Mesodermal cell (in vitro differentiated cells): ENCODE results near the gene NIM1K.
"Not testable (repeated sequence)": the region's sequence is repeated elsewhere in the genome, so short reads cannot be mapped to it uniquely, and the experiment has no call there.

Experiments
- H3K27ac ChIP-seq: 2 replicates; pipeline ENCODE4 v1.7.0; 2013; ENCODE audit warnings: mild to moderate bottlenecking, low read depth, low read length, moderate library complexity; ENCODE audit not compliant: severe bottlenecking
- H3K36me3 ChIP-seq: 2 replicates; pipeline ENCODE4 v1.7.1; 2013; ENCODE audit warnings: mild to moderate bottlenecking, low read length, moderate library complexity; ENCODE audit not compliant: control insufficient read depth, insufficient read depth
- H3K4me1 ChIP-seq: one replicate; pipeline ENCODE4 v1.7.1; 2013; ENCODE audit warnings: mild to moderate bottlenecking, low read length; ENCODE audit not compliant: insufficient read depth, control insufficient read depth, poor library complexity, severe bottlenecking
- H3K4me3 ChIP-seq: 2 replicates; pipeline ENCODE4 v1.7.0; 2013; ENCODE audit warnings: low read length, control low read depth, mild to moderate bottlenecking; ENCODE audit not compliant: insufficient read depth, poor library complexity, severe bottlenecking; ENCODE audit errors: extremely low read depth
- H3K9me3 ChIP-seq: 2 replicates; pipeline ENCODE4 v1.7.1; 2013; ENCODE audit warnings: mild to moderate bottlenecking, low read length, moderate library complexity; ENCODE audit not compliant: control insufficient read depth
- WGBS, 2 experiments: methylation state at CpG; one replicate each; pipeline ENCODE4 v1.1.5; 2013; ENCODE audit warnings: missing lambda C conversion rate in 2 of 2; ENCODE audit not compliant: insufficient coverage in 2 of 2; 5-methylcytosine and 5-hydroxymethylcytosine counted together

Gene NIM1K

GRCh38 chr5:43313035-43313853 is 121.2 kb downstream of the NIM1K start, which contains the start of gene HMGCS1:
HMGCS1 (minus strand) TSS chr5:43313412; CDS start chr5:43298965, 14,447 bp downstream.
- WGBS, 2 experiments, result 0% methylated on average over 39 to 63 of the region's 70 CpGs
- Histone ChIP-seq H3K36me3 (peaks cover 40% of the 10 kb centered on the region), H3K4me1 (peaks cover 18% of the 10 kb centered on the region), H3K9me3 (peaks cover 5% of the 10 kb centered on the region), H3K4me3 (peak within 1 kb of the TSS; percentile 99), H3K27ac (peak within 1 kb of the TSS; percentile 96)

DNA sequence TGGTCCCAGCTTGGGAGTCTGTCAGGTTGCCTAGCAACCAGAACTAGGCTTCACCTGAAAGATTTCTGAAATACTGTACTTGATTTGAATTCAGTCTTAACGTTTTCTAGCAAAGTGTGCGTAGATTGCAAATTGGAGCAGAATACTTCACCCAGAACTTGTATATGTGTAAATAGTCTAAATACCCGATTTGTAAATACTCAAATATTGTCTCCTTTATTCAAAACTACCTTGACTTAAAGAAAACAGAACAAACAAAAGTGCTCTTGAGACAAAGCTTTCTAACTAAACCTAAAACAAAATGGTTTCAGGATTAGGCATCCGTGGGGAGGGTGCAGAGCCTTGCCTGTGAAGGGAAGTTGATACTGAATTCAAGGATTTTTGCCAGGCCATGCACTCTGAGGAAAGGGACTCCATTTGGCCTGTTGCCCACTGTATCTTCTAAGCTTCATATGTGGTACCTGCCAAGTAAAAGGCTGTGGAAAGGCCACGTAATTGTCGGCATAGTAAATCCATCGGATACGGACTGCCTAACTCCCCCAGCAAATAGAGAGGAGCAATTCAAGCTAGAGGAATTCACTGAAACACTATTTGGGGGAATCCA is 121.9 kb downstream of the NIM1K start:
- Histone ChIP-seq H3K4me3 (no peak overlapping the region), H3K36me3 (peaks cover 35% of the 10 kb centered on the region), H3K27ac (peak overlapping the region; percentile 96), H3K9me3 (peaks cover 5% of the 10 kb centered on the region), H3K4me1 (peaks cover 18% of the 10 kb centered on the region)
- 80 to 81% methylated on average over 4 of the region's 8 CpGs for WGBS, 2 experiments

- Histone ChIP-seq H3K4me3 (no peak overlapping the region), H3K4me1 (peaks cover 12% of the 10 kb centered on the region), H3K9me3 (peaks cover 5% of the 10 kb centered on the region), H3K36me3 (peaks cover 27% of the 10 kb centered on the region), H3K27ac (peak overlapping the region; percentile 96)
- 91% methylated on average over 6 of the region's 6 CpGs for WGBS, 2 experiments
These were observed 122.7 kb downstream of the NIM1K start for GRCh38 chr5:43314724-43315123.

GRCh38 chr5:43315263-43315662 is 123.2 kb downstream of the NIM1K start:
- peaks cover 22% of the 10 kb centered on the region for H3K36me3 ChIP-seq
- 98 to 99% methylated on average over 5 to 7 of the region's 8 CpGs for WGBS, 2 experiments
- peaks cover 5% of the 10 kb centered on the region for H3K9me3 ChIP-seq
- H3K4me1 ChIP-seq, result peaks cover 9% of the 10 kb centered on the region
- H3K4me3 ChIP-seq, result no peak overlapping the region
- peak overlapping the region; percentile 96 for H3K27ac ChIP-seq

- H3K4me3 ChIP-seq, result no peak overlapping the region
- peaks cover 18% of the 10 kb centered on the region for H3K36me3 ChIP-seq
- H3K4me1 ChIP-seq, result peaks cover 9% of the 10 kb centered on the region
- no peak overlapping the region for H3K27ac ChIP-seq
- peaks cover 5% of the 10 kb centered on the region for H3K9me3 ChIP-seq
- WGBS, 2 experiments, result 88% methylated on average over 1 of the region's 3 CpGs; no CpG with 5 or more reads in 1 of the 2 experiments
These were observed 123.7 kb downstream of the NIM1K start for GRCh38 chr5:43315682-43316081.

DNA sequence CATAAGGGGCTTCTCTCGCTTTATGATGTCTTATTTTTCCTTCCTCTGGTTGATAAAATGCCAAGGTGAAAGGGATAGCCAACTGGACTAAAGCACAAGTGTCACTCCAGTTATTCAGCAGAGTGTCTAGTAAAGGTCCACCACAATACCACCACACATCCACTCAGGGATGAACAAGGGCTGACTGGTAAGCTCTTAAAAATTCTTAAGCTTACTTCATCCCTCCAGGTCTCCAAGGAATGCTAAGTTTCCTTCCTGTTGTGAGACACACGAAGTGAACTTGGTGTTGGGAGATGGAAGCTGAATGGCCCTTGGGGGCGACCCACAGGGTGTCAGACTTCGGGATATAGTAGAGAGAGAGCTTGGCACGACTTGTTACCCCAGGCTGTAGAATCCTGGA is 124.4 kb downstream of the NIM1K start:
- H3K27ac ChIP-seq, result no peak overlapping the region
- WGBS, 2 experiments, result 97 to 100% methylated on average over 1 to 3 of the region's 5 CpGs
- H3K4me3 ChIP-seq, result no peak overlapping the region
- H3K36me3 ChIP-seq, result peaks cover 10% of the 10 kb centered on the region
- H3K4me1 ChIP-seq, result peaks cover 9% of the 10 kb centered on the region
- peaks cover 5% of the 10 kb centered on the region for H3K9me3 ChIP-seq

- Histone ChIP-seq H3K27ac (no peak overlapping the region), H3K36me3 (no peaks in the 10 kb centered on the region), H3K4me3 (no peak overlapping the region), H3K9me3 (peaks cover 5% of the 10 kb centered on the region), H3K4me1 (no peaks in the 10 kb centered on the region)
- 97 to 100% methylated on average over 3 of the region's 4 CpGs for WGBS, 2 experiments
These were observed 128.8 kb downstream of the NIM1K start for GRCh38 chr5:43320846-43321245.

DNA sequence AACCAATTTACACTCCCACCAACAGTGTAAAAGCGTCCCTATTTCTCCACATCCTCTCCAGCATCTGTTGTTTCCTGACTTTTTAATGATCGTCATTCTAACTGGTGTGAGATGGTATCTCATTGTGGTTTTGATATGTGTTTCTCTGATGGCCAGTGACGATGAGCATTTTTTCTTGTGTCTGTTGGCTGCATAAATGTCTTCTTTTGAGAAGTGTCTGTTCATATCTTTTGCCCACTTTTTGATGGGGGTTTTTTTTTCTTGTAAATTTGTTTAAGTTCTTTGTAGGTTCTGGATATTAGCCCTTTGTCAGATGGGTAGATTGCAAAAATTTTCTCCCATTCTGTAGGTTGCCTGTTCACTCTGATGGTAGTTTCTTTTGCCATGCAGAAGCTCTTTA is 131.5 kb downstream of the NIM1K start:
- 100% methylated on average over 1 of the region's 3 CpGs; no CpG with 5 or more reads in 1 of the 2 experiments for WGBS, 2 experiments
- H3K36me3 ChIP-seq, H3K4me3 ChIP-seq, H3K27ac ChIP-seq, H3K9me3 ChIP-seq, H3K4me1 ChIP-seq: not testable (repeated sequence)

- H3K9me3 ChIP-seq, H3K36me3 ChIP-seq, H3K27ac ChIP-seq, H3K4me3 ChIP-seq, H3K4me1 ChIP-seq: not testable (repeated sequence)
These were observed 133.6 kb downstream of the NIM1K start for GRCh38 chr5:43325624-43326023.
